ENCODE results near the gene GFRA1.

The GFRA1 gene

GRCh38 chr10:116272440-116273283 lies at the start of gene GFRA1:
GFRA1 (minus strand) TSS chr10:116273206; CDS start chr10:116272029, 1,177 bp downstream.
- peak within 1 kb of the TSS; percentile 75 to 77 for H3K4me3 ChIP-seq (ENCODE audit: low read depth in 1 of 2, low read length in 2 of 2)
- peaks cover 20 to 59% of the 10 kb centered on the region in 2 donors for H3K27me3 ChIP-seq (ENCODE audit: control insufficient read depth in 1 of 2, insufficient read depth in 2 of 2, low read length in 2 of 2)
- no peaks in the 10 kb centered on the region for H3K9me3 ChIP-seq (ENCODE audit: low read length)
- H3K9ac ChIP-seq (ENCODE audit: low read length), result peak within 1 kb of the TSS; percentile 17
- peaks cover 2% of the 10 kb centered on the region for H3K36me3 ChIP-seq (ENCODE audit: insufficient read depth, low read length)
- peak within 1 kb of the TSS; percentile 68 for H3K27ac ChIP-seq (ENCODE audit: low read depth, low read length)
- no peaks in the 10 kb centered on the region for H3K4me1 ChIP-seq (ENCODE audit: insufficient read depth, low read length)

- Histone ChIP-seq H3K9me3 (ENCODE audit: low read length) (no peaks in the 10 kb centered on the region), H3K36me3 (ENCODE audit: insufficient read depth, low read length) (no peaks in the 10 kb centered on the region), H3K4me3 (ENCODE audit: low read depth in 1 of 2, low read length in 2 of 2) (no peak overlapping the region), H3K27me3 (ENCODE audit: control insufficient read depth in 1 of 2, insufficient read depth in 2 of 2, low read length in 2 of 2) (no peaks in the 10 kb centered on the region), H3K4me1 (ENCODE audit: insufficient read depth, low read length) (no peaks in the 10 kb centered on the region), H3K27ac (ENCODE audit: low read depth, low read length) (no peak overlapping the region), H3K9ac (ENCODE audit: low read length) (no peak overlapping the region)
These were observed 43.5 kb upstream of the GFRA1 start for GRCh38 chr10:116316503-116316902.

- no peak overlapping the region for H3K27ac ChIP-seq (ENCODE audit: low read depth, low read length)
These were observed 39.5 kb upstream of the GFRA1 start for GRCh38 chr10:116312548-116312947.

GRCh38 chr10:116311706-116312490 lies 38.9 kb upstream of the GFRA1 start:
- Histone ChIP-seq H3K36me3 (ENCODE audit: insufficient read depth, low read length) (no peaks in the 10 kb centered on the region), H3K4me3 (ENCODE audit: low read depth in 1 of 2, low read length in 2 of 2) (no peak overlapping the region), H3K27ac (ENCODE audit: low read depth, low read length) (no peak overlapping the region), H3K4me1 (ENCODE audit: insufficient read depth, low read length) (no peaks in the 10 kb centered on the region), H3K9ac (ENCODE audit: low read length) (no peak overlapping the region), H3K9me3 (ENCODE audit: low read length) (no peaks in the 10 kb centered on the region), H3K27me3 (ENCODE audit: control insufficient read depth in 1 of 2, insufficient read depth in 2 of 2, low read length in 2 of 2) (no peaks in the 10 kb centered on the region)

More at GRCh38 chr10:116312548-116312947, 39.5 kb upstream of the GFRA1 start:
- Histone ChIP-seq H3K4me1 (ENCODE audit: insufficient read depth, low read length) (no peaks in the 10 kb centered on the region), H3K9me3 (ENCODE audit: low read length) (no peaks in the 10 kb centered on the region), H3K4me3 (ENCODE audit: low read depth in 1 of 2, low read length in 2 of 2) (no peak overlapping the region), H3K27me3 (ENCODE audit: control insufficient read depth in 1 of 2, insufficient read depth in 2 of 2, low read length in 2 of 2) (no peaks in the 10 kb centered on the region), H3K9ac (ENCODE audit: low read length) (no peak overlapping the region), H3K36me3 (ENCODE audit: insufficient read depth, low read length) (no peaks in the 10 kb centered on the region)

- Histone ChIP-seq H3K27ac (ENCODE audit: low read depth, low read length) (no peak overlapping the region), H3K9me3 (ENCODE audit: low read length) (no peaks in the 10 kb centered on the region), H3K9ac (ENCODE audit: low read length) (no peak overlapping the region), H3K36me3 (ENCODE audit: insufficient read depth, low read length) (no peaks in the 10 kb centered on the region), H3K27me3 (ENCODE audit: control insufficient read depth in 1 of 2, insufficient read depth in 2 of 2, low read length in 2 of 2) (no peaks in the 10 kb centered on the region), H3K4me1 (ENCODE audit: insufficient read depth, low read length) (no peaks in the 10 kb centered on the region), H3K4me3 (ENCODE audit: low read depth in 1 of 2, low read length in 2 of 2) (no peak overlapping the region)
These were observed 38.0 kb upstream of the GFRA1 start for GRCh38 chr10:116311016-116311415.

- H3K4me1 ChIP-seq (ENCODE audit: insufficient read depth, low read length), result no peaks in the 10 kb centered on the region
- H3K4me3 ChIP-seq (ENCODE audit: low read depth in 1 of 2, low read length in 2 of 2), result no peak overlapping the region
- H3K9ac ChIP-seq (ENCODE audit: low read length), result no peak overlapping the region
- H3K27me3 ChIP-seq (ENCODE audit: control insufficient read depth in 1 of 2, insufficient read depth in 2 of 2, low read length in 2 of 2), result no peaks in the 10 kb centered on the region
- no peaks in the 10 kb centered on the region for H3K36me3 ChIP-seq (ENCODE audit: insufficient read depth, low read length)
- H3K27ac ChIP-seq (ENCODE audit: low read depth, low read length), result no peak overlapping the region
- no peaks in the 10 kb centered on the region for H3K9me3 ChIP-seq (ENCODE audit: low read length)
These were observed 34.4 kb upstream of the GFRA1 start for GRCh38 chr10:116307455-116307854.

- H3K9me3 ChIP-seq (ENCODE audit: low read length), result no peaks in the 10 kb centered on the region
- no peaks in the 10 kb centered on the region for H3K36me3 ChIP-seq (ENCODE audit: insufficient read depth, low read length)
- H3K9ac ChIP-seq (ENCODE audit: low read length), result no peak overlapping the region
- H3K4me3 ChIP-seq (ENCODE audit: low read depth in 1 of 2, low read length in 2 of 2), result no peak overlapping the region
- H3K27ac ChIP-seq (ENCODE audit: low read depth, low read length), result no peak overlapping the region
- H3K4me1 ChIP-seq (ENCODE audit: insufficient read depth, low read length), result no peaks in the 10 kb centered on the region
- H3K27me3 ChIP-seq (ENCODE audit: control insufficient read depth in 1 of 2, insufficient read depth in 2 of 2, low read length in 2 of 2), result no peaks in the 10 kb centered on the region
These were observed 33.8 kb upstream of the GFRA1 start for GRCh38 chr10:116306847-116307246.

GRCh38 chr10:116304923-116305322 lies 31.9 kb upstream of the GFRA1 start:
- H3K27ac ChIP-seq (ENCODE audit: low read depth, low read length), result no peak overlapping the region
- H3K9me3 ChIP-seq (ENCODE audit: low read length), result no peaks in the 10 kb centered on the region
- no peak overlapping the region for H3K9ac ChIP-seq (ENCODE audit: low read length)
- H3K27me3 ChIP-seq (ENCODE audit: control insufficient read depth in 1 of 2, insufficient read depth in 2 of 2, low read length in 2 of 2), result no peaks in the 10 kb centered on the region
- no peaks in the 10 kb centered on the region for H3K4me1 ChIP-seq (ENCODE audit: insufficient read depth, low read length)
- no peak overlapping the region for H3K4me3 ChIP-seq (ENCODE audit: low read depth in 1 of 2, low read length in 2 of 2)
- no peaks in the 10 kb centered on the region for H3K36me3 ChIP-seq (ENCODE audit: insufficient read depth, low read length)

- Histone ChIP-seq H3K4me1 (ENCODE audit: insufficient read depth, low read length) (no peaks in the 10 kb centered on the region), H3K27me3 (ENCODE audit: control insufficient read depth in 1 of 2, insufficient read depth in 2 of 2, low read length in 2 of 2) (no peaks in the 10 kb centered on the region), H3K9me3 (ENCODE audit: low read length) (no peaks in the 10 kb centered on the region), H3K27ac (ENCODE audit: low read depth, low read length) (no peak overlapping the region), H3K4me3 (ENCODE audit: low read depth in 1 of 2, low read length in 2 of 2) (no peak overlapping the region), H3K36me3 (ENCODE audit: insufficient read depth, low read length) (no peaks in the 10 kb centered on the region), H3K9ac (ENCODE audit: low read length) (no peak overlapping the region)
These were observed 27.5 kb upstream of the GFRA1 start for GRCh38 chr10:116300542-116300941.

GRCh38 chr10:116298586-116298985 lies 25.6 kb upstream of the GFRA1 start:
- H3K9ac ChIP-seq (ENCODE audit: low read length), result no peak overlapping the region
- H3K9me3 ChIP-seq (ENCODE audit: low read length), result no peaks in the 10 kb centered on the region
- H3K4me1 ChIP-seq (ENCODE audit: insufficient read depth, low read length), result no peaks in the 10 kb centered on the region
- no peak overlapping the region for H3K4me3 ChIP-seq (ENCODE audit: low read depth in 1 of 2, low read length in 2 of 2)
- H3K27me3 ChIP-seq (ENCODE audit: control insufficient read depth in 1 of 2, insufficient read depth in 2 of 2, low read length in 2 of 2), result no peaks in the 10 kb centered on the region
- H3K27ac ChIP-seq (ENCODE audit: low read depth, low read length), result no peak overlapping the region
- no peaks in the 10 kb centered on the region for H3K36me3 ChIP-seq (ENCODE audit: insufficient read depth, low read length)

GRCh38 chr10:116296291-116296721 lies 23.3 kb upstream of the GFRA1 start:
- no peak overlapping the region for H3K9ac ChIP-seq (ENCODE audit: low read length)
- H3K36me3 ChIP-seq (ENCODE audit: insufficient read depth, low read length), result no peaks in the 10 kb centered on the region
- H3K4me1 ChIP-seq (ENCODE audit: insufficient read depth, low read length), result no peaks in the 10 kb centered on the region
- H3K27me3 ChIP-seq (ENCODE audit: control insufficient read depth in 1 of 2, insufficient read depth in 2 of 2, low read length in 2 of 2), result no peaks in the 10 kb centered on the region
- H3K9me3 ChIP-seq (ENCODE audit: low read length), result no peaks in the 10 kb centered on the region
- no peak overlapping the region for H3K4me3 ChIP-seq (ENCODE audit: low read depth in 1 of 2, low read length in 2 of 2)
- no peak overlapping the region for H3K27ac ChIP-seq (ENCODE audit: low read depth, low read length)

Measured in muscle layer of colon (tissue), 2 donors.